NCI-H1417 treated with DMSO at 0.1 percent for 48 hours (cell line): Measurements from ENCODE around the gene TXN2.

ENCODE experiments used
- DNase-seq: peaks from one replicate; lab custom pipeline; 2025; lab: John Stamatoyannopoulos, UW

TXN2 gene

DNA sequence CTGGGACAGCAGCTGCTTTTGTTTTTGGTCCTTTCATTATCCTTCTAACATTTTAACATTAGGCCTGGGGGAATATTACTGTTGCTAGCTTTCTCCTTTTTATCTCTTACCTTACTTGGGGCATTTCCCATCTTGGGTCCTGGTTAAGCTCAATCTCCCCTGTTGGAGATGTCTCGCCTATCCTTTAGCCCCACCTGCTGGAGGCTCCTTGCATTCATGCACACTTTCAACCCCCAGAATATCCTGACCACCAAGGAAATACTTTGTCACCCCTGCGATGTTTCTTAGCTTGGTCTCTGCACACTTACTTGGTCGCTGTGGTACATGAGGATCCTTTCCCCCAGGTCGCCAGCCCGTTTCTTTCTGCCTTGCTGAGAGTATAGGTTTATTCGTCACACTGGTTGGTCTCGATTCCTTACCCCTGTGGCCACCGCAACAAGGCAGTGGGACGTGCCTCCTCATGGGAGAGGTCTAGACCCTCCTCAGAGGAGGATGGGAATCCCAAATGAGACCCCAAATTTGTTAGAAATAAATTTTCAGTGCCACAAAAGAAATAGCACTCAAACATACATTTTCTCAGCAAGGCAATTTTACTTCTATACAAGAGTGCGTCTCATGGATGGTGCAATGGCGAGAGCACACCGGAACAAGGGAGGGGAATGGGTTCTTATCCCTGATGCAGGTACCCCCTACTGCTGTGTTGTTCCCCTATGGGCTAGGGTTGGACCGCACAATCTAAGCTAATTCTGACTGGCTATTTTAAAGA is 5.4 kb upstream of the TXN2 start:
- no peak for DNase-seq

DNA sequence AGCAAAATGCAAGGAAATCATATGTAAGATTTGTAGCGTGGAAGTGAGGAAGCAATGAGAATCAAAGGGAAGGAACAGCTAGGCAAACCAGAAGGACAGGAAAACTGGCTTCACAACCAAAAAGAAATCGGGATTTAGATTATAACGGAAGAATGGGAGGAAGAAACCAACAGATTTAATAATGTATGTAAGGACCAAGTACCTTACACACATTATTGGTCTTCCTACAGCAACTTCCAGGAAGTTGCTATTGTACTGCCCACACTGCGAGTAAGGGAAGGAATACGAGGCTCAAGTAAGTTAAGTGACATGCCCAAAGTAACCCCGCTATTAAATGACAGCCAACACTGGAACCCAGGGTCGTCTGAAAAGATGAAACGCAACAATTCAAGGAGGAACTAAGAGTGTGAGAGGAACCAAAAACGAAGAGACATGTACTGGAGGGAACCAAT is 473 bp downstream of the TXN2 start:
- DNase-seq, result no peak

DNA sequence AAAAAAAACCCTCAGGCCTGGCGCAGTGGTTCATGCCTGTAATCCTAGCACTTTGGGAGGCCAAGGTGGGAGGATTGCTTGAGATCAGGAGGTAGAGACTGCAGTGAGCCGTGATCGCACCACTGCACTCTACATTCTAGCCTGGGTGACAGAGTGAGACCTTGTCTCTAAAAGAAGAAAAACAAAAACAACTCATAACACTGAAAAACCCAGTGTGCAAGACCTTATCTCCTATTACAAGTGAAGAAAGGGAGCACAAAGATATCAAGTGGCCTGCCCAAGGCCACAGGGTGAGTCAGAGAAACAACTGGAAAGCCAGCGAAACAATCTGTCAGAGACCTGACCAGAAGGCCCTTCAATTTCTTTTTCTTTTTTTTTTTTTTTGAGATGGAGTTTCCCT is 2.5 kb downstream of the TXN2 start:
- no peak for DNase-seq

DNA sequence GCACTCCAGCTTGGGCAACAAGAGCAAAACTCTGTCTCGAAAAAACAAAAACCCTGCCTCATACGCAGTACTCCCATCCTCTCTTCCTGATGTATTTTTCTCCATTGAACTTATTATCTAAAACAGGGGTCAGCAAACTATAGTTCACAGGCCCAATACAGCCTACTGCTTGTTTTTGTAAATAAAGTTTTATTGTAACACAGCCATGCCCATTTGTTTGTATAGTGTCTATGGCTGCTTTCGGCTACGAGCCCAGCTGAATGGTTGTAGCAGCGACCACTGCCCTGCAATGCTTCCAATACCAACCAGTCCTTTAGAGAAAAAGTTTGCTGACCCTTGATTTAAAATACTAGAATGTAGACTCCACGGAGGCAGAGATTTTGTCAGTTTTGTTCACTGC is 6.1 kb downstream of the TXN2 start:
- no peak for DNase-seq

DNA sequence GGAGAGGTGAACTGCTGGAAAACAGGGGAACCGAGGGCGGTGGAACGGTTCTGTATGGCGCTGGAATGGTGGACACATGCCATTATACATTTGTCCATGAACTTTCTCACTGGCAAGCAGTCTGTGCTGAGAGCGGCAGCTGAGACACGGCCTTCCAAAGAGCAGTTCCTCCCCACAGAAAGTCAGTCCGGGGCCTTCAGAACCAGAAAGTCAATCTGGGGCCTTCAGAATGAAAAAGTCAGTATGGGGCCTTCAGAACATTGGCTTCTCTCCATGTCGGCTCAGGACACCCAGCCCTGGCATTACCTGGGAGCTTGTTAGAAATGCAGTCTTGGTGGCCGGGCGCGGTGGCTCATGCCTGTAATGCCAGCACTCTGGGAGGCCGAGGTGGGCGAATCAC is 8.8 kb downstream of the TXN2 start:
- no peak for DNase-seq

DNA sequence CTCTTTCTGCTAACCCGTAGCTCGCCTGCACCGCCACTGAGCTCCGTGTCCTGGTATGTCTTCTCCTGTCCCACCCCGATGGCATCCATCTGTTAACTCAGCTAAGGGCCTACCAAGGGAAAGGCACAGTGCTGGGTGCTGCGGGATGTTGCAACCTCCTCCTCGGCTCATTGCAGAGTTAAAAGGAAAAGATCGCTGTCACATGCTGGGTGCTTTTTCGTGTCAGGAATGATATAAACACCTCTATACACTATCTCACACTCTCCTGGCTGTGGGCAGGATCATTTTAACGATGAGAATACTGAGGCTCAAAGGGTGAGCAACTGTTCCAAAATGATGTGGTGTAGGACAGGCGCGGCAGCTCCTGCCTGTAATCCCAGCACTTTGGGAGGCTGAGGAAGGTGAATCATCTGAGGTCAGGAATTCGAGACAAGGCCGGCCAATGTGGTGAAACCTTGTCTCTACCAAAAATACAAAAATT is 10.1 kb downstream of the TXN2 start:
- DNase-seq, result no peak

DNA sequence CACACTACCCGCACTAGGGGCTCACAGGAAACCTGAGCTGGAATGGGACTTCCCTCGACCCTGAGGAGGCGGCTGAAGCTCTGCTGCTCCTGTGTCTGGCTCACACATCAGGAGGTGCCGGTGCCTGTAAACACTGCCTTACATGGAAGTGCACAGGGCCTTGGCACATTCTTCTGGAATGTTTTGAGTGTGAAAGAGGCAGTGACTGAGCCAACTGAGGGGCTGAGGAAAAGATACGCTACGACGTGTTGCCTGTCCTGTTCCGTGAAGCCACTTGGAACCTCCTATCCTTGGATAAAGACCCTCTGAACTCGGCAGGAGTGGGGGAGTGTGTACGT is 10.5 kb downstream of the TXN2 start:
- no peak for DNase-seq

DNA sequence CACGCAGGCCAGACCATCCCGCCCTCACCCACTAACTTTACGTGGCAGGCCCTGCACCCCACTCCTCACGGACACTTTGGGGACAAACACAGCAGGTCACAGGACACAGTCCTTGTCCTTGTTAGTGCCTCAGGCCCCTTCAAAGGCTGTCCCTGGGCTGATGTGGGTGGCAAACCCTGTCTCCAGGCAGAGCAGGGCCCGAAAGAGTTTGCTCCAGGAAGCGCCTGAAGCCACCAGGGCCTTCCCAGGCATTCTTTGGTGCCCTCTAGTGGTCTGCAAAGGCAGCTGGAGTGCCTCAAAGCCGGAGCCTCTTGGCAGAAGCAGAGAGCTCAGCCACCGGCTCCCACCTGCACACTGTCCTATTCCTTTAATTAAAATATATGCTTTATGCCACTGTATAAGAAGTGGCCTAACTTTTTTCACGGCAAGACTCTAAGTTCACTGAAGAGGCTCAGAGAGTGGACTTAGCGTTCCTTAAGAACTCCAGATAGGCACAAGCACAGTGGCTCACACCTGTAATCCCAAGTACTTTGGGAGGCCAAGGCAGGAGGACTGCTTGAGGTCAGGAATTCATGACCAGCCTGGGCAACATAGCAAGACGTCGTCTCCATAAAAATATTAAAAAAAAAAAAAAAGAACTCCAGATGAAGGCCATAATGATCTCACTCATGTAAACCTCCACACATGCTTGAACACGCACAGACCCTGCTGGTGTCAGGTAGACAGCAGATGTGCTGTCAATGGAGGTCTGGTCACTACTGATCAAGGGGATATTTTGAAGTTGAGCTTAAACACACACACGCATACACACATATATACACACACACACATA is 11.1 kb downstream of the TXN2 start:
- DNase-seq, result no peak

DNA sequence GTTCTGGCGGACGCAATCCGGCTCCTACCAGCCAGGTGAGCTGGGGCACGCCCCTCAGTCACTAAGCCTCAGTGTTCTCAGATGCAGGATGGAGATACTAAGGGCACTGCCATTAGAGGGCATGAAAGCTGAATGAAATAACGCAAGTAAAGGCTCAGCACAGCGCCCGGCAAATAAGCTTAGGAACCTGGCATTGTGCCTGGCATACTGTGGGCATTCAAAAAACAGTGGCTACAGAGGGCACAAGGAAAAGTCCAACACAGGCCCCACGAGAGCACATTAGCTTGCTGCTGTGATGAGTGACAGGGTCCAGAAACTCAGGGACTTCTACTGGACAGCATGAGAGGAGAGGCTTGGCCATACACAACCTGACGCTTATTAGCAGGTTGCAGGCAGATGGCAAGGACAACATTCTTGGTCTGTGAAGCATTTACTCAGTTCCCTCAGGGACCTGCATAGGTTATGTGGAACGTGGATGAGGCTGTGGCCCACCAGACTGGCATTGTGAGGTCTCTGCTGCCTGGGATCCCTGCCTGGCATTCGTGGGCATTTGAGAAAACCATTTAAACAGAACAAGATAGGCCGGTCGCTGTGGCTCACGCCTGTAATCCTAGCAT is 12.2 kb downstream of the TXN2 start:
- no peak for DNase-seq

DNA sequence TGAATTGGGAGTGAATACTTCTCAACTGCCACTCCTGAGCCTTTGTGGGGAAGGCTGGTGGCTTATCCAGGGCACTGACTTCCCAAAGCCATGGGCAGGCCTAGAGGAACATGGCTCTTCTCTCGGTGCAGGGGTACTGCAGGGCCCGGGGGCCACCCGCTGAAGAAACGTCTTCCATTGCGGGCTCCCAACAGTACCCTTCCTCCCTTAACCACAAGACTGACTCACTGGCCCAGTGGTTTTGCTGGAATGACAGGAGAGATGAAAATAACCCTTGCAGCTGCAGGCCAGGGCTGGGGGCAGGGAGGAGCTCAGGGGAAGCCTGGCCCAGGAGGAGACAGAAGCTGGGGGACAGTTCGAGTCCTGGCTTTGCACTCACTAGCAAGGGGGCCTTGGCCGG is 13.5 kb downstream of the TXN2 start:
- DNase-seq, result no peak

DNA sequence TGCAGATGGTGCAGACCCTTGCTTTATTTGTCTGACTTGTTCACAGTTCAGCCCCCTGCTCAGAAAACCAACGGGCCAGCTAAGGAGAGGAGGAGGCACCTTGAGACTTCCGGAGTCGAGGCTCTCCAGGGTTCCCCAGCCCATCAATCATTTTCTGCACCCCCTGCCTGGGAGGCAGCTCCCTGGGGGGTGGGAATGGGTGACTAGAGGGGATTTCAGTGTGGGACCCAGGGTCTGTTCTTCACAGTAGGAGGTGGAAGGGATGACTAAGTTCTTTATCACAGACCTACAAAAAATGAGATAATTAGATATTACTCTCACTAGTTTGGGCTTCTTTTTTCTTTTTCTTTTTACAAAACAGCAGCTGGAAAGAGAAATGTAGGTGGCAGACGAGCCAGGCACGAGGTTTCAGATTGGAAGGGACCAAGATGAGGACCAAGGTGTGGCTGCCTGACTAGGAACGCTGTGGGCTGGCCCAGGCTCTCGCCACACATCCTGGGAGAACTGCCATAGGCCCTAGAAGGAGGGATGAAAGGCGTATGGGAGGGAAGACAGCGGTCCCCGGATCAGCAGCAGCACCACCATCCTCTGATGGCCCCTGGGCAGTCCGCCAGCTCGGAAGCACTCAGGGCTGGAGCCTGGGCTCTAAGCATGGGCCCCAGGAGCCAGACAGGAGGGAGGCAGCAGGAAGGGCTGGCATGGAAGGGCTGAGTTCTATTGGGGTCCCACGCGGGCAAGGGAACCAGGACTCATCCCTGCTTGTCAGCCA is 14.2 kb downstream of the TXN2 start:
- DNase-seq, result no peak

DNA sequence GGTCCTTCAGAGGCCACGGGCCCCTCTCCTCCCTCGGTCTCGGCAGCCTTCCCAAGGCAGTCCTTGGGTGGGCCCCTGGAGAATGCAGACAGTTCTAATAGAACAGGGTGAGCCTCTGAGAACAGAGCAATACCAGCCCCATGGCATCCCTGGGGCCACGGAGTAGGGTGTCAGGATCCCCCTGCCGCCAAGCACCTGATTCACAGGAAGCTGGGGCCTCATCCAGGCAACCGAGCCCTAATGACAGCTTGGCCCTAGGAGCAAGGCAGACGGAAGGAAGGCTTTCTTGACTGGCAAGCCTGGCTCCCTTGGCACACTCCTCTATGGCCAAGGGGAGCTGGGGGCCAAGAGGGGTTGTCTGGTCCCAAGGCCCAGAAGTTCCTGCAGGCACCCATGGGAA is 15.2 kb downstream of the TXN2 start:
- DNase-seq, result no peak

DNA sequence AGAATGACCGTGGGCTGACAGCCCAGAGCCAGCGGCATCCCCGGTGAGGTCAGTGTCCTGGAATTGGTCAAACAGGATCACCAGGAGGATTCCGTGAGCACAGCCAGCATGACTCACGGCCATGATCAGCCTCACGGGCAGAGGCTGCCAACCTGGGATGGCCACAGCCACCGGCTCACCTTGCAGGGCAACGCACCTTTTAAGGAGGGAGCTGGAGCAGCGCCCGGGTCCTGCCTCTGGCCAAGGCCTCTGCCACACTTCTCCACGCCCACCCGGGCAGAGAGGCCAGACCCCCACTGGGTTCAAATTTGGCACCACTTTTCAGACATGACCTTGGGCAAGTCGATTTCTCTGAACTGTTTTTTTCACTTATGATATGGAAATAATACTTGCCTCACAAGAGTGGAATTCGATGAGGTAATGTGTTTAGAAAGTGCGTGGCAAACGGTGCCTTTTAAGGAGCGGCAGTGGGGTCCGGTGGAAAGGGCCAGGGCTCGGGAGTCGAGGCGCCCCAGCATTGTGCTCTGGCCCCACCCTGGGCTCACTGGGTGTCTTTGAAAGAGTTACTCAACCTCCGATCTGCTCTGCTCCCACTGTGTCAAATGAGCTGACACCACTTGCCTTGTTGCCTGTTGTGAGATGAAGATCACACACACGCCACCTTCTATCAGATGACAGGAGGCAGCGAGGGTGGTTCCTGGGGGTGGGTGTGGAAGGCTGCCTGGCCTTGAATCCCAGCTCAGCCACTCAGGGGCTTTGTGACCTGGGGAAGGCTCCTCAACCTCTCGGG is 16.0 kb downstream of the TXN2 start:
- no peak for DNase-seq

DNA sequence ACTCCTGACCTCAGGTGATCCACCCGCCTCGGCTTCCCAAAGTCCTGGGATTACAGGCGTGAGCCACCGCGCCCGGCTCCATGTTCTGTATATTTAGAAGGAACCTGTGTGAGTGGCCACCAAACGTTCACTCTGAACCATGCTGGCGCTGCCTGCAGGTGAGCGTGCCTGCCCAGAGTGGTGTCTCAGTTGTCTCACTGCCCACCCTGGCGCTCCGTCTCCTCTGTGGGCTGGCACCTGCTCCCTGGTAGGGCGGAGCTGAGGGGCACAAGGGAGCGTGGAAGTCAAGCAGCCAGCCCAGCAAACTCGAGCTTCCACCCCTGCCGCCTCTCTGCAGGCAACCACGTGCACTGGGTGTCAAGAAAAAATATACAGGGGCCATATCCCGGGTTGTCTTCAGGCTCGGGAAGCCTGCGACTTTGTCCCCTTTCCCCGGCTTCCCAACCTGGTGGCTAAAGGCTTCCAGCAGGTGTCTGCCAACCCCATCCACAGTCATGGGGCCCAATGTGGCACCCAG is 16.7 kb downstream of the TXN2 start:
- DNase-seq, result no peak

DNA sequence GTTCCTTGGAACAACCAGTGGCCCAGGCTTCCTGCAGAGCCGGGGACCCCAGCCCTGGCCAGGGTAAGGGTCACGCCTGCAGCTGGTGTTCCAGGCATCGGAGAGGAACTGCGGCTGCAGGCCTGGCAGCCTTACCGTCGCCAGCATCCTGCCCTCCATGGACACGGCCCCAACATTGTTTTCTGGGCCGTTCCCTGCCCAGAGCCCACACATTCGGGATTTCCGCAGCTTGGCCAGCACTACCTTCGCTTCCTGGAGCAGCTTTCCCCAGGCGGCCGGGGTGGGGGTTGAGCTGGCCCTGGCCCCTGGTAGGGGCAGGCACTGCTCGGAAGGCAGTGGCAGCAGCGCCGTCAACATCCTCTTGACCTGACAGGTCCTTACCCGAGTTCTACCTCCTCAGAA is 17.7 kb downstream of the TXN2 start:
- DNase-seq, result no peak

DNA sequence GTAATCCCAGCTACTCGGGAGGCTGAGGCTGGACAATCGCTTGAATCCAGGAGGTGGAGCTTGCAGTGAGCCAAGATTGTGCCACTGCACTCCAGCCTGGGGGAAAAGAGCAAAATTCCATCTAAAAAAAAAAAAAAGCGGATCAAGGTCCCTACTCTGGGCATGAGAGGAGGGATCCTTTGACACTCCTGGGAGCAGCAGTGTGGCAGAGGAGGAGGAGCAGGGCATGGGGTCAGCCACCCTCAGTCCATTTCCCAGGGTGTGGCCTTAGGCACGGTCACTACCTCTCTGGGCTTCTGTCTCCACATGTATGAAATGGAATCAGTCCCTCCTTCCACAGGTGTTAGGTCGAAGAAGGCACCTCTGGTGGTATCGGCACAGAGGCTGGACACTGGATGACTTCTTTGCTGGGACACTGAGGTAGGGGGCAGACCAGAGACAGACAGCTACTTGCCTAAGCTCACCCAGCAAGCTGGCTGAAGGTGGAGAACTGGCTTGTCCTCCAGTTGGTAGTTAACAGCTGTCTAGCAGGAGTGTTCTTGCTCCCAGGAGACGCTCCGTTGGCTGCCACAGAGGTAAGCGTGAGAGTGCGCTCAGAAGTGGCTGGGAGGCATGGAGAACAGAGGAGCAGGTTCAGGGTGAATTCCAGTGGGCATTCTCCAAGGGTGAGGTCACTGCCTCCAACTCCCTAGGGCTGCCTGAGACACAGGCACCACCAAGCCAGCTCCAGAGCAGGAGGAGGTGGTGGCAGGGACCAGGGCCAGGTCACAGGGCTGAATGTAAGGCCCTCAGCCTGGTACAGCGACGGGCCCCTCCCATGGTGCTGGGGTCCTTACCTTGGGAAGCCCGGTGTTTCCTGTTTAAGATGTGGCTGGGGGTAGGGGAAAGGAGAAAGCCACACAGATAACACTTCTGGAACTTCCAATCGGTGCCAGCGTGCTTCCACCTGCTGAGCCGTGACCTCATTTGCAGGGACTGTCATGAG is 19.5 kb downstream of the TXN2 start:
- no peak for DNase-seq

DNA sequence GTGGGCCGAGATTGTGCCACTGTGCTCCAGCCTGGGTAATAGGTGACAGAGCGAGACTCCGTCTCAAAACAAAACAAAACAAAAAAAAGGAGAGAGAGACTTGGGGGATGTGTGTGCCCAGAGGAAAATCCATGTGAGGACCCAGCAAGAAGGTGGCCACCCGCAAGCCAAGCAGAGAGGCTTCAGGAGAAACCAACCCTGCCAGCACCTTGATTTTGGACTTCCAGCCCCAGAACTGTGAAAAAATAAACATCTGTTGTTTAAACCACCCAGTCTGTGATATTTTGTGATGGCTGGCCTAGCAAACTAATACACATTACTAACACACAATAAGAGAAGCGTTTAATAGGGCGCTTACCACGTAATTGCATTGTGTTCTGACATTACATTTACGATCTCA is 21.2 kb downstream of the TXN2 start:
- no peak for DNase-seq

DNA sequence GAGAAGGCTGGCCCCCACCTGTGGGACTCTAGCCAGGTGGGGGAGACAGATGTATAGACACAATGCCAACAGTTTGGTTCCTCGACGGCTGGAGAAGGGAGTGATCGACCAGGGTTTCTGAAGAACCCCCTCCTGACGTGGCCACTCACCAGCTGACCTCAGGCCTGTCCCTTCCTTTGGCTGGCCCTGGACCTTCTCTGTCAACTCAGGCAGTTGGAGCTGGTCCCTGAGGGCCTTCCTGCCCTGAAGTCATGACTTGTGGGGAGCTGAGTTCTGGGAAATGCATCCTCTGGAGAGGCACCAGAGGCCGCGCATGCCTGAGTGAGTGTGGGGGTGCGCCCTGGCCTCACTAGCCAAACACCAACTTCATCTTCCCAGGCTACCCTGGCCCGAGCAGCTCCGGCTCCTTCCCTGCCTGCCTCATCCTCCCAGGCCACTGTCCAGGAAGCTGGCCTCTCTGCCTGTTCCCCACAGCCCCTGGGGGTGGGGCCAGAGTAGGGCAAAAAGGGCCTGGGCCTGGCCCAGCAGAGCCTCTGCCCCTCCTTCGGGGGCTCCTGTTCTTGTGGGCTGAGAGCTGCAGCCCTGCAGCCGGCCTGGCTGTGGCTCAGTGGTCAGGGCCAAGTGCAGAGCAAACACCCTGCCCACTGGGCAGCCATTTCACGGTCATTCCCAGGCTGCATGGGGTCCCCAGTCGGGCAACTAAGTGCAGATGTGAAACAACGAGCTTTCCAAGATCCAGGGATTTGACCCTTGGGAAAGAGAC is 23.6 kb downstream of the TXN2 start:
- no peak for DNase-seq

DNA sequence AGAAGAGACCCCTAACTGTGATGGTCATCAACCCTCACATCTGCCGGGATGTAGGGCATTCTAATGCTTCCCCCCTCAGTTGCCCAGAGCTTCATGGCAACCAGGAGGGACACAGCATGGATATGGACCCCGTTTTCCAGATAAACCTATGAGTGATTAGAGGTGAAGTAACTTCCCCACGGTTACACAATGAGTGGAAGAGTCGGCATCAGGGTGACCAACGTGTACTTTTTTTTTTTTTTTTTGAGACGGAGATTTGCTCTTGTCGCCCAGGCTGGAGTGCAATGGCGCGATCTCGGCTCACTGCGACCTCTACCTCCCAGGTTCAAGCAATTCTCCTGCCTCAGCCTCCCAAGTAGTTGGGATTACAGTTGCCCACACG is 25.0 kb downstream of the TXN2 start:
- no peak for DNase-seq
